Activated naive CD8-positive, alpha-beta T cell treated with anti-CD3 and anti-CD28 coated beads for 36 hours (primary cell): ENCODE results near the gene VSIG10L. TPM values are rescaled to one million over a fixed set of nuclear protein-coding genes. Genes with fewer than 3 reads are reported as not detected.

Experiments used
- DNase-seq: peaks from one replicate; pipeline ENCODE4 v3.0.0; 2021
- H3K27ac Mint-ChIP-seq: one replicate; pipeline ENCODE4 v1.8.0; 2022; ENCODE audit warnings: mild to moderate bottlenecking, moderate library complexity, mixed read lengths
- H3K27me3 Mint-ChIP-seq: one replicate; pipeline ENCODE4 v1.8.0; 2022; ENCODE audit warnings: mild to moderate bottlenecking, mixed read lengths
- H3K36me3 Mint-ChIP-seq: one replicate; pipeline ENCODE4 v1.8.0; 2021; ENCODE audit warnings: mild to moderate bottlenecking, mixed read lengths
- H3K4me1 Mint-ChIP-seq: one replicate; pipeline ENCODE4 v1.8.0; 2021; ENCODE audit warnings: mixed read lengths
- H3K4me3 Mint-ChIP-seq: one replicate; pipeline ENCODE4 v1.8.0; 2022; ENCODE audit warnings: mild to moderate bottlenecking, moderate library complexity, mixed read lengths
- H3K9me3 Mint-ChIP-seq: one replicate; pipeline ENCODE4 v1.8.0; 2022; ENCODE audit warnings: mixed read lengths
- total RNA-seq, 2 experiments: library from RNA; stranded (reverse); gene quantifications; one replicate each; pipeline ENCODE4 v1.2.3, GENCODE V29; 2021

The VSIG10L gene
- total RNA-seq, 2 experiments from 2014 or later: 1.3 to 1.6 TPM

- DNase-seq: peak; percentile 47
- Mint-ChIP-seq H3K36me3 (peaks cover 27% of the 10 kb centered on the region), H3K9me3 (no peaks in the 10 kb centered on the region), H3K27ac (peak within 1 kb of the TSS; percentile 96), H3K4me3 (peak within 1 kb of the TSS; percentile 99), H3K27me3 (no peaks in the 10 kb centered on the region), H3K4me1 (peaks cover 55% of the 10 kb centered on the region)
These were observed 26.7 kb upstream of the VSIG10L start, which contains the start of gene CLDND2 for GRCh38 chr19:51368366-51369282. CLDND2 (minus strand) TSS chr19:51369003; CDS start chr19:51368577, 426 bp downstream.

- Mint-ChIP-seq H3K4me1 (peaks cover 54% of the 10 kb centered on the region), H3K27me3 (no peaks in the 10 kb centered on the region), H3K9me3 (no peaks in the 10 kb centered on the region), H3K36me3 (peaks cover 30% of the 10 kb centered on the region), H3K27ac (peak overlapping the region; percentile 96), H3K4me3 (peak overlapping the region; percentile 99)
- peak; percentile 99 for DNase-seq
These were observed 25.8 kb upstream of the VSIG10L start for GRCh38 chr19:51367565-51368365.

DNA sequence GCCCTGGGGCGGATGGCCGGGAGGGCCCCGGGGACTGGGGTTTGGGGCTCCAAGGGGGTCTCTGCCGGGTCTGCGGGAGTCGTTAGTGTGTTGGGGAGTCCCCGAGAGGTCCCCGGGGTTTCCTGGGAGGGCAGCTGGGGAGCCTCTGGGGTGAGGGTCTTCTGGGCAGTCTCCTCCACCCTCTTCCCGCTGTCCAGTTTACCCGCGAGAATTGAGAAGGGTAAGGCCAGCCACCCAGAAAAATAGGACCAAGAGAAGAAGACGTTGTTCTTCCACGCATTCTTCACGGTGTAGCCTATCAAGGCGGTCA, 25.3 kb upstream of the VSIG10L start:
- DNase-seq: no peak
- Mint-ChIP-seq H3K4me3 (peak overlapping the region; percentile 99), H3K27ac (peak overlapping the region; percentile 96), H3K27me3 (no peaks in the 10 kb centered on the region), H3K4me1 (peaks cover 55% of the 10 kb centered on the region), H3K36me3 (peaks cover 32% of the 10 kb centered on the region), H3K9me3 (no peaks in the 10 kb centered on the region)

DNA sequence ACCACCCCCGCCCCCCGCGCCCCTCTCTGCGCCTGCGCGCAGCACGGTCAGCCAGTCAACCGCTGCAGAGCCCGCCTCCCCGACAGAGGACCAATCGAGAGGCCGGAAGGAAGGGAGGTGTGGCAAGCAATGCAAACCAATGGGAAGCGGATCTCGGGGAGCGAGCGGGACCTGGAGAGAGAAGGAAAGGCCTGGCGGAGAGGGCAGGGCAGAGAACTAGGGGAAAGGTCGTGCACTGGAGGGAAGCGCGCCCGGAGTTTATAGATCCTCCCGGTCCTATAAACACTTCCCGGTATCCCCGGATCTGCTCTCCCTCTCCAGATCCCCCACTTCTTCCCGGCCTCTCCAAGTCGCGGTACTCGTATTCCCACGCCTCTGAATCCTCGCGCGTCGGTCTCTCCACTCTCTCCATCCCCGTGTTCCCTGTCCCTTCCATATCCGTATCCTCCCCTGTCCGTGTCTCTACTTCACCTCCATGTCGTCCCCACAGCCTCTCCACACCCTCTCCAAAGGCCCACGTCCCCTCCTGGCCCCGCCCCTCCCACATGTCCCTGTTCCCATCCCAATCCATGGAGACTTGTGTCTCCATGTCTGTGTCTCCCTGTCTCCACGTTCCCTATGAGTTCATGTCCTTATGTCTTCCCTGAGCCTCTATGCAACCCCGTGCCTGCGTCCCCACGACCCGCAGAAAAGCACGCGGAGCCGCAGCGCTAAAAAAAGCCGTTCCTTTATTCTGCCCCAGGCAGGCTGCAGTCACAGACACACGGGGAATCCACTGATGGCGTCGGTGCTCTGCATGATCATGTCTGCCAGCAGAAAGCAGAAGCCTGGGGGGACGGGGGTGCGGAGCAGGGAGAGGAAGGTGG, 24.7 kb upstream of the VSIG10L start:
- H3K36me3 Mint-ChIP-seq: peaks cover 32% of the 10 kb centered on the region
- peaks cover 55% of the 10 kb centered on the region for H3K4me1 Mint-ChIP-seq
- DNase-seq: peak; percentile 96
- H3K27ac Mint-ChIP-seq: peak overlapping the region; percentile 96
- no peaks in the 10 kb centered on the region for H3K9me3 Mint-ChIP-seq
- H3K4me3 Mint-ChIP-seq: peak overlapping the region; percentile 99
- H3K27me3 Mint-ChIP-seq: no peaks in the 10 kb centered on the region

DNA sequence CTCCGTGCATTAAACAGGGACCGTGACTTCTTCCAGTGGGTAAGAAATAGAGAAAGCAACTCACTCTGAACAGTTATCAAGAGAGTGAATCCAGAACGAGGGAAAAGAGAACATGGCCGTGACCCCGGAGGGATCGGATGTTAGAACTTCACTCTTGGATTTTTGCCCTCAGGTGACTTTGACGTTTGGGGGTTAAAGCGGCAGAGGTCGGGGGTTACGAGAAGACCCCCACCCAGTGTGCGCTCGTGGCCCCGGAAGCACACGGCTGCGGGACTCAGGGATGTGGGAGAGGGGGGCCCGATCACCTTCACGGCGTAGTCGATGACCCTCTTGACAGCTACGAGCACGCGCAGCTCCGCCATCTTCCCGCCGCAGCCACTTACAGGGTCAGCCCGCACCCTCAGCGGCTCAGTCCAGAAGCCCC, 24.0 kb upstream of the VSIG10L start, which contains the start of gene ETFB:
ETFB (minus strand) TSS at position 424 of the 424 bp plus-strand sequence; CDS start at position 362, 62 bp downstream.
- no peak for DNase-seq
- H3K4me1 Mint-ChIP-seq: peaks cover 50% of the 10 kb centered on the region
- no peaks in the 10 kb centered on the region for H3K9me3 Mint-ChIP-seq
- peaks cover 27% of the 10 kb centered on the region for H3K36me3 Mint-ChIP-seq
- peak within 1 kb of the TSS; percentile 99 for H3K4me3 Mint-ChIP-seq
- H3K27ac Mint-ChIP-seq: peak within 1 kb of the TSS; percentile 96
- H3K27me3 Mint-ChIP-seq: no peaks in the 10 kb centered on the region

GRCh38 chr19:51365211-51365964, 23.4 kb upstream of the VSIG10L start:
- DNase-seq: no peak
- H3K36me3 Mint-ChIP-seq: peaks cover 21% of the 10 kb centered on the region
- peak overlapping the region; percentile 99 for H3K4me3 Mint-ChIP-seq
- no peaks in the 10 kb centered on the region for H3K9me3 Mint-ChIP-seq
- H3K27me3 Mint-ChIP-seq: no peaks in the 10 kb centered on the region
- peaks cover 48% of the 10 kb centered on the region for H3K4me1 Mint-ChIP-seq
- peak overlapping the region; percentile 96 for H3K27ac Mint-ChIP-seq

GRCh38 chr19:51364200-51365106, 22.5 kb upstream of the VSIG10L start:
- peaks cover 18% of the 10 kb centered on the region for H3K36me3 Mint-ChIP-seq
- H3K27me3 Mint-ChIP-seq: no peaks in the 10 kb centered on the region
- H3K9me3 Mint-ChIP-seq: no peaks in the 10 kb centered on the region
- DNase-seq: no peak
- H3K4me1 Mint-ChIP-seq: peaks cover 48% of the 10 kb centered on the region
- H3K27ac Mint-ChIP-seq: peak overlapping the region; percentile 65
- H3K4me3 Mint-ChIP-seq: peak overlapping the region; percentile 64

DNA sequence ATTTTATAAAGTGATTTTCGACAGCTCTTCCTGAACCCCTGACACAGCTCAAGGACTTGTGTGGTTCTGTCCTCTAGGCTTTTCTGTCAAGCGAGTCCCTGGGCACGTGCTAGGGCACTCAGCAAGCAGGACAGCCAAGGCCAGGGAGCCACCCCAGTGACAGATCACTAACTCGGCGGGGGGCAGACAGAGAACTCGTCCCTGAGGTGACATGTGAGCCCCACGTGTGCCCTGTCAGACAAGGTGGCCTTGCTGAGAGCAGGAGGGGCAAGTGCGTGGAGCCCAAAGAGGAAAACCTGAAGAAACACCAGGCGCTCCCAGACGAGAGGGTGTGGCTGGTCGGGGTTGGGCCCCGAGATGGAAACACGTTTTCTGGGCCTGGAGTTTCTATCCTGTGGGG, 19.3 kb upstream of the VSIG10L start:
- no peak overlapping the region for H3K4me3 Mint-ChIP-seq
- DNase-seq: no peak
- no peaks in the 10 kb centered on the region for H3K9me3 Mint-ChIP-seq
- peaks cover 27% of the 10 kb centered on the region for H3K36me3 Mint-ChIP-seq
- H3K27ac Mint-ChIP-seq: no peak overlapping the region
- peaks cover 50% of the 10 kb centered on the region for H3K4me1 Mint-ChIP-seq
- H3K27me3 Mint-ChIP-seq: no peaks in the 10 kb centered on the region

DNA sequence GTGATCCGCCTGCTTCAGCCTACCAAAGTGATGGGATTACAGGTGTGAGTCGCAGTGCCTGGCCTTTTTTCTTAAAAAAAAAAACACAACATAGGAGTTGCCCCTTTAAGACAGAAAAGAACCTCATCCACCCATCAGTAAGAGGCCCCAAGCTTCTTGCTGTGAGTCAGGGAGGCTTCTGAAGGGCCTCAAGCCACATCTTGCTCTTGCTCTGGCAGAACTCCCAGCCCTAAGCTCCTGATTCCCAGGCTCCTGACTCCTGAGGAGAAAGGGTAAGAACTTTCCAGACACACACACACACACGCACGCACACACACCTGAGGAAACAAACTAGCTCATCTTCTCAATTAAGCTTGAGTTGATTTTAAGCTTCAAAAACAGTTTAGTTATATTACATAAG, 17.4 kb upstream of the VSIG10L start:
- no peaks in the 10 kb centered on the region for H3K27me3 Mint-ChIP-seq
- no peak for DNase-seq
- peaks cover 55% of the 10 kb centered on the region for H3K4me1 Mint-ChIP-seq
- no peaks in the 10 kb centered on the region for H3K9me3 Mint-ChIP-seq
- no peak overlapping the region for H3K4me3 Mint-ChIP-seq
- peaks cover 27% of the 10 kb centered on the region for H3K36me3 Mint-ChIP-seq
- no peak overlapping the region for H3K27ac Mint-ChIP-seq

- H3K4me3 Mint-ChIP-seq: peak overlapping the region; percentile 10
- no peaks in the 10 kb centered on the region for H3K9me3 Mint-ChIP-seq
- no peaks in the 10 kb centered on the region for H3K27me3 Mint-ChIP-seq
- H3K4me1 Mint-ChIP-seq: peaks cover 43% of the 10 kb centered on the region
- H3K36me3 Mint-ChIP-seq: peaks cover 19% of the 10 kb centered on the region
- DNase-seq: no peak
- no peak overlapping the region for H3K27ac Mint-ChIP-seq
These were observed 16.0 kb upstream of the VSIG10L start for GRCh38 chr19:51357952-51358351.

- H3K36me3 Mint-ChIP-seq: peaks cover 23% of the 10 kb centered on the region
- no peak for DNase-seq
- H3K4me3 Mint-ChIP-seq: no peak overlapping the region
- H3K27ac Mint-ChIP-seq: no peak overlapping the region
- no peaks in the 10 kb centered on the region for H3K9me3 Mint-ChIP-seq
- peaks cover 31% of the 10 kb centered on the region for H3K4me1 Mint-ChIP-seq
- no peaks in the 10 kb centered on the region for H3K27me3 Mint-ChIP-seq
These were observed 14.3 kb upstream of the VSIG10L start for GRCh38 chr19:51356159-51356801.

- no peak overlapping the region for H3K4me3 Mint-ChIP-seq
- H3K9me3 Mint-ChIP-seq: no peaks in the 10 kb centered on the region
- peak; percentile 33 for DNase-seq
- H3K27me3 Mint-ChIP-seq: no peaks in the 10 kb centered on the region
- peaks cover 24% of the 10 kb centered on the region for H3K36me3 Mint-ChIP-seq
- peak overlapping the region; percentile 40 for H3K27ac Mint-ChIP-seq
- peaks cover 25% of the 10 kb centered on the region for H3K4me1 Mint-ChIP-seq
These were observed 12.8 kb upstream of the VSIG10L start for GRCh38 chr19:51354742-51355148.
